WI38 (cell line): ENCODE results near the gene SLC2A8.

ENCODE experiments used
- H3K4me3 ChIP-seq: 2 replicates; pipeline ENCODE4 v1.5.1; 2011; ENCODE audit warnings: low read depth, mild to moderate bottlenecking, control low read depth, low read length
- CTCF ChIP-seq: IDR thresholded peaks from 2 replicates; pipeline ENCODE4 v1.5.1; 2012; ENCODE audit warnings: low read depth, mild to moderate bottlenecking, control low read depth, low read length

The SLC2A8 gene

GRCh38 chr9:127396253-127396807, 639 bp upstream of the SLC2A8 start:
- H3K4me3 ChIP-seq, result peak overlapping the region; percentile 58
- no peak for TF ChIP-seq CTCF

GRCh38 chr9:127397646-127398274, 791 bp downstream of the SLC2A8 start:
- H3K4me3 ChIP-seq, result peak overlapping the region; percentile 66
- TF ChIP-seq CTCF, result peak; percentile 36; the same call in 1 of the 2 replicates

GRCh38 chr9:127398275-127398647, 1.3 kb downstream of the SLC2A8 start:
- H3K4me3 ChIP-seq, result peak overlapping the region; percentile 66
- no peak for TF ChIP-seq CTCF

GRCh38 chr9:127398715-127399400, 1.9 kb downstream of the SLC2A8 start:
- TF ChIP-seq CTCF, result no peak
- no peak overlapping the region for H3K4me3 ChIP-seq

- no peak for TF ChIP-seq CTCF
- H3K4me3 ChIP-seq, result no peak overlapping the region
Observed at GRCh38 chr9:127399736-127400269, 2.8 kb downstream of the SLC2A8 start.

- no peak for TF ChIP-seq CTCF
- no peak overlapping the region for H3K4me3 ChIP-seq
Observed at GRCh38 chr9:127402401-127403090, 5.6 kb downstream of the SLC2A8 start.
